K562 (cell line): ENCODE results near the gene ENTREP3. TPM values are rescaled to one million over a fixed set of nuclear protein-coding genes. Genes with fewer than 3 reads are reported as not detected.

Experiments used
- ARID1B ChIP-seq: fragments of 450-650 bp; IDR thresholded peaks from 2 replicates; pipeline ENCODE4 v1.6.1; 2016; ENCODE audit warnings: antibody characterized with exemption, mild to moderate bottlenecking, inconsistent platforms
- CEBPZ ChIP-seq: fragments of 150-350 bp; IDR thresholded peaks from 2 replicates; pipeline ENCODE4 v1.6.1; 2014; ENCODE audit warnings: low read depth, mild to moderate bottlenecking, low read length, borderline replicate concordance
- E2F3 ChIP-seq: fragments of 250-450 bp; sonication (Bioruptor Pico); IDR thresholded peaks from 2 replicates; pipeline ENCODE4 v1.4.0; 2020; ENCODE audit warnings: mild to moderate bottlenecking
- EHMT2 ChIP-seq: fragments of 450-650 bp; IDR thresholded peaks from 2 replicates; pipeline ENCODE4 v1.6.1; 2018; ENCODE audit warnings: antibody characterized with exemption
- HOMEZ ChIP-seq: fragments of 250-450 bp; sonication (Bioruptor Pico); IDR thresholded peaks from 2 replicates; pipeline ENCODE4 v1.4.0; 2020; ENCODE audit warnings: mild to moderate bottlenecking, moderate library complexity
- IRF2 ChIP-seq: sonication (generic); formaldehyde crosslinking; IDR thresholded peaks from 2 replicates; pipeline ENCODE4 v1.8.1; 2022; ENCODE audit warnings: mild to moderate bottlenecking, missing genetic modification reagents
- KLF1 ChIP-seq: fragments of 450-650 bp; IDR thresholded peaks from 2 replicates; pipeline ENCODE4 v1.6.1; 2016; ENCODE audit warnings: missing genetic modification characterization, missing compliant biosample characterization
- MAFG ChIP-seq: fragments of 450-650 bp; conservative IDR thresholded peaks from 2 replicates; pipeline ENCODE4 v1.6.1; 2016; ENCODE audit warnings: missing genetic modification characterization, missing compliant biosample characterization
- MCM2 ChIP-seq: fragments of 450-650 bp; IDR thresholded peaks from 2 replicates; pipeline ENCODE4 v1.6.1; 2017; ENCODE audit warnings: low read depth, mild to moderate bottlenecking
- MLLT1 ChIP-seq, 2 experiments: fragments of 450-650 bp; IDR thresholded peaks; 2 replicates each; pipeline ENCODE4 v1.6.1; 2016
- RBFOX2 ChIP-seq: fragments of 200-400 bp; formaldehyde crosslinking; IDR thresholded peaks from 2 replicates; pipeline ENCODE4 v1.6.1; 2017; ENCODE audit warnings: low read depth, mild to moderate bottlenecking, low read length, moderate library complexity
- RNF219 ChIP-seq: fragments of 250-450 bp; sonication (Bioruptor Pico); IDR thresholded peaks from 2 replicates; pipeline ENCODE4 v1.5.0; 2022; ENCODE audit warnings: mild to moderate bottlenecking
- TEAD1 ChIP-seq, 2 experiments: fragments of 450-650 bp in 1 of 2; sonication (generic) in 1 of 2; formaldehyde crosslinking; IDR thresholded peaks; 2 replicates each; pipeline versions ENCODE4 v1.4.0 to v1.8.0; 2020 to 2022; ENCODE audit warnings: mild to moderate bottlenecking in 2 of 2, missing genetic modification reagents in 1 of 2
- ZKSCAN3 ChIP-seq: fragments of 250-450 bp; sonication (Bioruptor Pico); IDR thresholded peaks from 2 replicates; pipeline ENCODE4 v1.4.0; 2020
- ZNF280B ChIP-seq: fragments of 250-450 bp; sonication (Bioruptor Pico); IDR thresholded peaks from 2 replicates; pipeline ENCODE4 v1.5.1; 2021; ENCODE audit warnings: mild to moderate bottlenecking
- ZNF583 ChIP-seq: fragments of 250-450 bp; sonication (Bioruptor Pico); IDR thresholded peaks from 2 replicates; pipeline ENCODE4 v1.4.0; 2020
- ZNF707 ChIP-seq: fragments of 250-450 bp; sonication (Bioruptor Pico); conservative IDR thresholded peaks from 2 replicates; pipeline ENCODE4 v1.8.0; 2022; ENCODE audit warnings: inconsistent platforms, mild to moderate bottlenecking, moderate library complexity
- ZNF785 ChIP-seq: fragments of 250-450 bp; sonication (Bioruptor Pico); IDR thresholded peaks from 2 replicates; pipeline ENCODE4 v1.4.0; 2020; ENCODE audit warnings: mild to moderate bottlenecking
- polyA plus RNA-seq, 8 experiments: library from polyadenylated mRNA; depleted of rRNA in 4 of 8; stranded (reverse) in 5 of 8; unstranded in 3 of 8; fragments of >200 nt; fragmentation: Nextera tagmentation in 2 of 8; fragmentation: Illumina TruSeq in 1 of 8; extraction: Ambion mirVana in 2 of 8; extraction: Trizol in 1 of 8; gene quantifications; 2 replicates each; pipeline versions ENCODE4 v1.2.1 to v1.2.3, GENCODE V29; 2011 to 2014; ENCODE audit warnings: inconsistent platforms in 1 of 8, missing spikeins in 1 of 8
- total RNA-seq, 7 experiments: library from RNA; depleted of rRNA in 6 of 7; stranded (reverse); fragments of >200 nt in 6 of 7; fragmentation: Illumina TruSeq in 2 of 7; extraction: Trizol in 2 of 7; gene quantifications; 2 replicates each; pipeline versions ENCODE4 v1.2.1 to v1.2.3, GENCODE V29; 2011 to 2021; ENCODE audit warnings: low replicate concordance in 1 of 7

ENTREP3 gene
- total and polyA plus RNA-seq, 9 of the 15 experiments (the other 6 are each of a cell fraction or from before 2014, with no cell fraction given): 1.9 to 41.8 (median 5.9) TPM

- TF ChIP-seq CEBPZ (no peak), MLLT1 (IDR thresholded peaks at IDR 0.05) (no peak), MCM2 (no peak), ZNF280B (CRISPR knock-in tag) (peak; percentile 81; the same call in 1 of the 2 replicates), MAFG (tag) (no peak), IRF2 (CRISPR knock-in tag) (no peak), RNF219 (CRISPR knock-in tag) (peak; percentile 83; the same call in 1 of the 2 replicates), TEAD1 (CRISPR knock-in tag; IDR thresholded peaks at IDR 0.05) (peak; percentile 50 to 72; a peak in 3 of 4 replicates), E2F3 (CRISPR knock-in tag) (no peak), ZNF785 (CRISPR knock-in tag) (no peak), ZNF707 (no peak), HOMEZ (no peak), KLF1 (tag) (peak; percentile 26; the same call in 1 of the 2 replicates), ZKSCAN3 (no peak), ZNF583 (CRISPR knock-in tag) (no peak), ARID1B (peak; percentile 40; the same call in 1 of the 2 replicates), EHMT2 (no peak), RBFOX2 (peak; percentile 88)
Observed at GRCh38 chr1:155261852-155262673, 6.8 kb upstream of the ENTREP3 start, which contains the start of gene SCAMP3 (continued).
